HG02973 (cell line): Measurements from ENCODE around the gene DIPK1B.

Experiments used
- ATAC-seq: cut with Tn5 transposase; IDR thresholded peaks from one replicate; pipeline ENCODE4 v1.9.1; 2021; ENCODE audit warnings: moderate library complexity; ENCODE audit not compliant: unreplicated experiment

The DIPK1B gene

DNA sequence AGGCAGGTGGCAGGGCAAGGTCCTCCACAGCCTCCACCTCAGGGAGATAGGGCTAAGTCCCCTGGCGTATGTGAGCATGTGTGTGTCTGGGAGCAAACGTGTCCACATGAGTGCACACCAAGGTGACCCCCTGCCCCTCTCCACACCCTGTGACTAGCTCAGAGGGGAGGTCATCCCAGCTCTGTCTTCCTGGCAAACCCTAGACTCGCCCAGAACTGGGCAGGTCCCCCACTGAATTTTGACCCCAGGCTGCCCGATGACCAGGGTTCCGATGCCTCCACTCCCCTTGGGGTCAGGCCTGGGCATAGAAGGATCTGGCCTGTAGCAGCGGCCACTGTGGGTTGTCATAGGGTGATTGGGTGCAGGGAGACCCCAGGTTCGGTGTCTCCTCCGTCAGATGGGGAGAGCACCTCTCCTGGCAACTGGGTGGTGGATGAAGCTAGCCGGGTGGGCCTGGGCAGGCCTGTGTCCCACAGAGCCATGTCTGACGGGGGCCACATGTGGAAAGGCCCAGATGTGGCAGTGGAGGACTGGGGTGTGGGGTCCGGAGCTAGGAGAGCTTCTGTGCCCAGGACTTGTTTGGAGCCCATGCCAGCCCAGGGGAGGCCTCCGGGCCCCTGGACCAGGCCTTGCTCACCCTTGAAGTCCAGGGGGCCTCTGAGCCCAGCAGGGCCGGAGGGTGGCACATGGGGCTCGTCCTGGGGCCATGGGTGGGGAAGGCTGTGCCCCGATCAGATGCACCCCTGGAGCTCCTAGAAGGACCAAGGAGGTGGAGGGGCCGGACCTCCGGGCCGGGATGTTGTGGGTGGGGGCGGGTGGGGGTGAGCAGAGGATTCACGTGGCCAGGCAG, 6.2 kb downstream of the DIPK1B start:
- no peak for ATAC-seq

DNA sequence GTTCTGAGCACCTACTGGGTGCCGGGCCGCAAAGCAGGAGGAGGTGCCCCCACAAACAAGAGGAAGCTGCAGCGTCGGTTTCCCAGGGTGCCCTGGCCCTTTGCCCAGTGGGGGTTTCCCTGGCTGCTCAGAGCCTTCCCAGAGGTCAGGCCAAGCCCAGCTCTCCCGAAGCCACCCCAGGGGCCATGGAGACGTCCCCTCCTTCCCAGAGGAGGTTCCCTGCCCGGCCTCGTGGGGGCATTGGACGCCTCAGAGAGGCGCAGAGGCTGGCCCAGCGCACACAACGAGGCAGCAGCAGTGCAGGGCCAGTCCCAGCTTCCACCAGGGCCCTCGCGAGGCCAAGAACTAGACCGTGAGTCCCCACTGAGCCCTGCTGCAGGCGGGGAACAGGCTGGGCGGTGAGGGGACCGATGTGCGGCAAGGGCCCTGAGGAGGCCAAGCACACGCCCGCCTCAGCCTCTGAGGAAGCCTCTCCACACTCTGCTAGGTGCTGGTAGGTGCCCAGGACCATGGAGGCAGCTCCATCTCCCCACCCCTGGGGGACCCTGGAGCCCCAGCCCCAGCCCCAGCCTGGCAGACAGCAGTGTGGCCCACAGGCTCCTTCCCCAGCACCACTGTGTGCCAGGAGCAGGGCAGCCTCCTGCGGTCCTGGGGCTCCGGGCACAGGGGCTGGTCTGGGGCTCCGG, 7.0 kb downstream of the DIPK1B start:
- ATAC-seq, result no peak

DNA sequence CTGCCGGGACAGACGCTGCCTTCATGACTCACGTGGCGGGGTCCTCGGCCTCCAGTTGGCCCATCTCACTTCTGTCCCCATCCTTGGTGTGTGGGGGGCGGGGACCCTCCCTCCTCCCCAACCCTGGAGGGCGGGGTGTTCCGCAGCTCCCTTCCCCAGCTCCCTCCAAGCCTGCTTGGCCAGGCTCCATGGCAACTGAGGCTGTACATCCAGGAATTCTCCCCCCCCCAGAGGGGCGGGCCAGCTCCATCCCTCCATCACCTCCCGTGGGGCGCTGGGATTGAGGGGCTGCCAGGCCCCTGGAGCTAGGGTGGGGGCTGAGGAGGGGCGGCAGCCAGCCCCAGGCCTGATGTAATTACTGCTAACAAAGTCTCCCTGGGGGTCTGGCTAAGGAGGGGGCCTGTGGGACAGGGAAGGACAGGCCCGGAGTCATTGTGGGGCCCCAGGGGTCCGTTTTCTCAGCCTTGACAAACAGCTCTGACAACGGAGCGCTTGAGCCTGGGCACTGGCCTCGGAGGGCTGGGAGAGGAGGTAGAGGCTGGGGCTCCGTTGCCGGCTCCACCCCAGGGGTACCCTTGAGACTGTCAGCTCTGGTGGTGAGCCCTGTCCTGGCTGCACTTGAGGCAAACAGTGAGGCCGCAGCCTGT, 8.0 kb downstream of the DIPK1B start:
- no peak for ATAC-seq

DNA sequence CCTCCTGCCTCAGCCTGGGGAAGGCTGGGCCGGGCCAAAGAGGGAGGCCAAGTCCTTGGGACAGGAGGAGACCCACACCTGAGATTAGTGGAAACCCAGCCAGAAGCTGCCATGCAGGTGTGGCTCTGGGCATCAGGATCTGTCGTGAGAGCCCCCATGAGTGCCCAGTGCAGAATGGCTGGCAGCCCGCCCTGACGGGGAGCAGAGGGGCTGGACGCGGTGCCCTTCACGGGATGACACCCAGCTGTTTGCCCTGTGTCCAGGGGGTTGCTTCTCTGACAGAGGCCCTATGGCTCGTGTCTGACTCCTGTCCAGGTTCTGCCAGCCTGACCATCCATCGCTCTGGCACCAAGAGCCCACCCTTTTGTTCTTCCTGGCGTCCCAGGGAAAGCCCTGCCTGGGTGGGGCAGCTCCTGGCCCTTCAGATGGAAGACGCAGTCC, 8.5 kb downstream of the DIPK1B start:
- no peak for ATAC-seq

DNA sequence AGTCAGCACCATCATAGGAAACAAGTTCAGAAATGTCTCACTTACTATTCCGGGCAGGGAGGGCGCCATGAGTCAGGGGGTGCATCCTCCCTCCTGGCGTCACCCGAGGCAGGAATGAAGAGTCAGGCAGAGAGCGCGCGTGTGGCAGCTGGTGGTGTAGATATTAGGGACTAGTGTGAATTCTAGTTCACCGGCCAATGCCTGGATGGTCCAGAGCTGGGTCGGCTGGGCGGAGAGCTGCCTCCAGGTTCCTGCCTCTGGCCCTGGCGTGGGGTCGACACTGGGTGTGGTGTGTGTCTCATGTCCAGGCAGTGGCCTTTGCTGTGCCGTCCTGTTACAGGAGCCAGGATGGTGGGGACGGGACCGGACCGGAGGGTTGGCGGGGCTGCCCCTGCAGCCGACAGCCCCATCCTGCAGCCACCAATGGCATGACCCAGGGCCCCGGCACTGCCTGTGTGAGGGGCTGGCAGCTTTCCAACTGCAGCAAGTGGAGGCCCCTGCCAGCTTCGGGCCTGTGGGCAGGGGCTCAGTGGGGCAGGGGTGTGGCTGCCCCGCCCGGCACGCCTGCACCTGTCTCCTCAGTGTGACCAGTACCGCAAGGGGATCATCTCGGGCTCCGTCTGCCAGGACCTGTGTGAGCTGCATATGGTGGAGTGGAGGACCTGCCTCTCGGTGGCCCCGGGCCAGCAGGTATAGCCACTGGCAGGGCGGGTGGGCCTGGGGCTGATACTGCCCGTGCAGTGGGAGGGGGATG, 9.1 kb downstream of the DIPK1B start:
- no peak for ATAC-seq

DNA sequence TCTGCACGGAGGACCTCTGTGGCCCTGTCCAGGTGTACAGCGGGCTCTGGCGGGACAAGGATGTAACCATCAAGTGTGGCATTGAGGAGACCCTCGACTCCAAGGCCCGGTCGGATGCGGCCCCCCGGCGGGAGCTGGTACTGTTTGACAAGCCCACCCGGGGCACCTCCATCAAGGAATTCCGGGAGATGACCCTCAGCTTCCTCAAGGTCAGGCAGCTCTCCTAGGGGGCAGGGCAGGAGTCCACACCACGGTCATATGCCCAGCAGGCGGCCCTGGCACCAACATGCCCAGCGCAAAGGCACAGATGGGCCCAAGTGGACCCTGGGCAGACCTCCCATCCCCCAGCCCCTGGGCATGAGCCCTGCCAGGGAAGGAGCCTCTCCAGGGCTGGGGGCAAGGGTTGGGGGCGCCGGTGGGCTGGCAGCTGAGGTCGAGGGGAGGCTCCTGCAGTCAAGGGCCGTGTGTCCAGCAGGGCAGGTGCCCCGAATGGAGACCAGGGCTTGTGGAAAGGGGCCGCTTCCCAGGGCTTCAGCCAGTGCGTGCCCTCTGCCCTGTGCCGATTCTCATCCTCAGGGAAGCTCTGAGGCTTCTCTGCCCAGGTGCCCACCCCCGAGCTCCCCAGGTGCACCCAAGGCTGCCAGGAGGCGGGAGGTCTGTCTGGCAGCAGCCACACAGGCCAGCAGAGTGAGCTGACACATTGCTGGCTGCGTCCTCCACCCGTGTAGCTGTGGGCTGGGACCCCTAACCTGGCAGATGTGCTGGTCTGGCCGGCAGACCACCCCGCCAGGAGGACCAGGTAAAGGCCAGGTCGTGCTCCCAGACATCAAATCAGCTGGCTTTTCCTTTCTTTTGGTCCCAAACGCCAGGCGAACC, 10.0 kb downstream of the DIPK1B start:
- no peak for ATAC-seq

DNA sequence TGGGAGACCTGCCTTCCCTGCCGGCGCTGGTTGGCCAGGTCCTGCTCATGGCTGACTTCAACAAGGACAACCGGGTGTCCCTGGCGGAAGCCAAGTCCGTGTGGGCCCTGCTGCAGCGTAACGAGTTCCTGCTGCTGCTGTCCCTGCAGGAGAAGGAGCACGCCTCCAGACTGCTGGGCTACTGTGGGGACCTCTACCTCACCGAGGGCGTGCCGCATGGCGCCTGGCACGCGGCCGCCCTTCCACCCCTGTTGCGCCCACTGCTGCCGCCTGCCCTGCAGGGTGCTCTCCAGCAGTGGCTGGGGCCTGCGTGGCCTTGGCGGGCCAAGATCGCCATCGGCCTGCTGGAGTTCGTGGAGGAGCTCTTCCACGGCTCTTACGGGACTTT, 10.6 kb downstream of the DIPK1B start:
- ATAC-seq, result no peak

DNA sequence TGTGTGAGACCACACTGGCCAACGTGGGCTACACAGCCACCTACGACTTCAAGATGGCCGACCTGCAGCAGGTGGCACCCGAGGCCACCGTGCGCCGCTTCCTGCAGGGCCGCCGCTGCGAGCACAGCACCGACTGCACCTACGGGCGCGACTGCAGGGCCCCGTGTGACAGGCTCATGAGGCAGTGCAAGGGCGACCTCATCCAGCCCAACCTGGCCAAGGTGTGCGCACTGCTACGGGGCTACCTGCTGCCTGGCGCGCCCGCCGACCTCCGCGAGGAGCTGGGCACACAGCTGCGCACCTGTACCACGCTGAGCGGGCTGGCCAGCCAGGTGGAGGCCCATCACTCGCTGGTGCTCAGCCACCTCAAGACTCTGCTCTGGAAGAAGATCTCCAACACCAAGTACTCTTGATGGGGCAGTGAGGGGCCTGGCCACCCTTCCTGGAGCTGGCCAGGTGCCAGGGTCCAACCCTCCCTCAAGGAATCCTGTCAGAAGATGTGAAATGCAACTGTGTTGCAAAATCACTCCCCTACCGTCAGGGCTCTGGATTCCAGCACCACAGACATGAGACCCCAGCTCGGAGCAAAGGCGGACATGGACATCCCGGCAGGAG, 11.1 kb downstream of the DIPK1B start:
- ATAC-seq, result no peak

DNA sequence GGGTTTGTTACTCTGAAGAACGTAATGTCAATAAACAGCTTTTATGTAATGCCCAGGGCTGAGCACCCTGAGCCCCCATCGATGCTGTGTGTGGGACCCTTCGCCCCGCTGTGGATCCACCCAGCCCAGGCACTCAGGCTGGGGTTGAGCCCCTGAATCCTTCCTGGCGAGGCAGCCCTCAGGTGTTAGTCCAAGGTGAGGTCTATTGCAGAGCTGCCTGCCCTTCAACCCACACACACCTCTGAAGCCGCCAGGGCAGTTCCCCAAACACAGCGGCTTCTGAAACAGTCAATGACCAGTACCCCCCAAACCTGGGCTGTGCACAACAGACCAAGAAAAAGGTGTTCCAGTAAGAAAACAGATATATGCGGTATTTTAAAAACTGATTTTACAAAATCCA, 11.6 kb downstream of the DIPK1B start:
- ATAC-seq, result no peak

DNA sequence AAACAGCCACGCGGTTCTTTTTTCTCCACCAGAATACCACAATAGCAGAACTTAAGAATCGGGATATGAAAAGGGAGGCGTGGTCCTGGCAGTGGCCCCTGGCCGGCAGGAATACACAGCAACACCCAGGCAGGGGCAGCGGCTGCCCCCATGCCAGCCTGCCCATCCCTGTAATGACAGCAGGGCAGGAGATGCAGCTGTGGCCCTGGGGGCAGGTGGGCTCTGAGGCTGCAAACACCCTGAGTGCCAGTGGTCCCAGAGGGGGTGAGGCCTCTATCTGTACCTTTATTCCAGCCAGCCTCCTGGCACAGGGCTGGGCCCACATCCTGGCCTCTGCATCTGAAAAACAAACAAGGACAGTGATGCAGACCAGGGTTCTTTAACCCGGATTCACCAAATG, 12.4 kb downstream of the DIPK1B start:
- ATAC-seq, result no peak

DNA sequence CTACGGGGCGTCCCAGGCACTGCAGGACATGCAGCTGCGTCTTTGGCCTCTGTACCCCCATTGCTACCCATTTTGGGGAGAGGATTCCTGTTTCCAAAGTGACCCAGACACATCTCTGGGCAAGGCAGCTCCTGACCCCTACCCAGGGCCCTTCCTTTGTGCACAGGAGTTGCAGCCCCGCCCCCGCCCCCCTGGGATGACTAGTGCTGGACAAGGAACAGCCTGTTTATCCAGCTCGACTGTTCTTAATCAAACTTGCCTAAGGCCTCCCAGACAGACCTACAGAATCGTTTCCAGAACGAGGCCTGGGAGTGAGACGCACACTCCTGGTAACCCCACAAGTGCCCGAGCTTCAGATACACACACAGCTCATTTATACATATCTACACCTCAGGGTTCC, 13.2 kb downstream of the DIPK1B start:
- no peak for ATAC-seq

DNA sequence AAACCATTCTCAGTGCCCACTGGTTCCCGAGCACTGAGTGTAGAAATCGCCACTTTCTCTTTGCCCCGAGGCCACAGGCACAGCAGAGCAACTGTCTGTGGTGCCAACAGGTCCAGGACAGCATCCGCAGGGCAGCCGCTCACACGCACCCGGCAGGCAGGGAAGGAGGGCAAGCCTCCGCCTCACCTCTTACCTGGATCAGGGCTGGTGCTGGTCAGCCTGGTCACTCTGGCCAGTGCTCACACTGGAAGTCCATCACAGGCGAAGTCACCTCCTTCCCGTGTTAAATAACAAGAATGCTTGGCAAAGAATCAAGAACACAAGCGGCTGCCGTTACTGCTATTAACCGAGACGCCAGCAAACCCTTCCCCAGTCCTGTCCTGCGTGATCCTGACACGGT, 13.7 kb downstream of the DIPK1B start:
- no peak for ATAC-seq

DNA sequence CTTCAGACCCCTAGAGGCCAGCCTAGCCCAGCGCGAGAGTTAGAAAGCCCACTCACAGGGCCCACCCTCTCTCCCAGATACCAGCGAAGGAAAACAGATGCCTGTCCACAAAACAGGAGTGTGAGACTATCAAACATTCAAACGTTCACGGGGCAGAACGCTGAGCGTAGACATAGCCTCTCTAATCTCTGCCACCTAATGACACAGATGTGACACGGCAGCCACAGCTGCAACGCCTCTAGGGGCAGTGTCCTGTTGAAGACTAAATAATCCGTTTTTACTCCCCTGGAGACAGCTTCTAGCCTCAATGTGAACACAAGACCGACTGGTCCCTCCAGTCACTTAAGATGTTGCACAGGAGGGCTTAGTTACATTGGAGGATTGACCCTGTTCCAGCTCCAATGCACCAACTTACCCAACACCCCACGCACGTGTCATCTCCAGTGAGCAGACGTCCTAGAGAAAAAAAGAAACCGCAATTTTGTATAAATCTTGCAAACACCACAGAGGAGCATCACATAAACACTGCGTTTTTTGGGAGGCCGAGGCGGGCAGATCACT, 14.3 kb downstream of the DIPK1B start:
- ATAC-seq, result no peak

DNA sequence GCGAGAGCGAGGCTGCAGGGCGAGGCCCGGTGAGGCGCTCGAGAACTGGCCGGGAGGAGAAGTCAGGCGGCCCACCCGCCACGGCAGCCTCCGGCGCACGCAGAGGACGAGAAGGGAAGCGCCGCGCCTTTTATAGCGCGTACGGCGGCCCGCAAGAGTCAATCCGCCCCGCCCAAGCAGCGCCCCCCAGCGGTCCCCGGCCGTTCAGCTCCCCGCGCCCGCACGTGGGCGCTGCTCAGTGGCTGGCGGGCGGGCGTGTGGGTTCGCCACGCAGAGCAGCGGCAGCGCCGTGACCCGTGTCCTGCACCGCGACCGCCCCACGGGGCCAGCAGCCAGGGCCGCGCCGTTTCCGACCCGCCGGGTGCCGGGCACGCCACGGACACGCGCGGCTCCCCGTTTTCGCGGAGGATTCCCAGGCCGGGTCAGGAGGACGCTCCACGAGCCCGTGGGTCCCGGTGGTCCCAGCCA, 15.7 kb downstream of the DIPK1B start:
- peak; percentile 61 for ATAC-seq

DNA sequence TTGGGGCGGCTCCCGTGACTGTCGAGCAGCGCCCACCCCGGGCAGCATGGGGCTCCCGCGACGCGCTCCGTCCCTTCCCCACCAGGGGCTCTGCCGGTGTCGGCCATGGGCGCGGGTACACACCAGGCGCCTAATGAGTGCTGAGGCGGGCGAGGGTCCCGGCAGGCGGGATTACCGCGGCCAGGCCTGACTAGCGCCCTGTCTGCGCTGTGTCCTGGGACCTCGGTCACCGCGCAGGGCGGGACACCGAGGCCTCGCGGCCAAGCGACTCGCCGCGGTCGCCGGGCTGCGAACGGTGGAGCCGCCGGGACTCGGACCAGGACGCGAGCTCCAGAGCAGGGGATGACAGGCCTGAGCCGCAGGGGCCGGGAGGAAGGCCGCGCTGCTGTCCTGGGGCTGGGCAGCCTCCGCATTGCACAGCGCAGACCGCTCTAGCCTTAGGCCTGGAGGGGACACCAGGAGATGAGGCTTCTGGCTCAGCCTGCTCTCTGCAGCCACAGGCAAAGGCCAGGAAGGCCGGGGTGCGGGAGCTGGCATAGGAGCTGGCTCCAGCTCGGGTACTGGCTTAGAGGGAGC, 16.3 kb downstream of the DIPK1B start:
- ATAC-seq, result peak; percentile 11

DNA sequence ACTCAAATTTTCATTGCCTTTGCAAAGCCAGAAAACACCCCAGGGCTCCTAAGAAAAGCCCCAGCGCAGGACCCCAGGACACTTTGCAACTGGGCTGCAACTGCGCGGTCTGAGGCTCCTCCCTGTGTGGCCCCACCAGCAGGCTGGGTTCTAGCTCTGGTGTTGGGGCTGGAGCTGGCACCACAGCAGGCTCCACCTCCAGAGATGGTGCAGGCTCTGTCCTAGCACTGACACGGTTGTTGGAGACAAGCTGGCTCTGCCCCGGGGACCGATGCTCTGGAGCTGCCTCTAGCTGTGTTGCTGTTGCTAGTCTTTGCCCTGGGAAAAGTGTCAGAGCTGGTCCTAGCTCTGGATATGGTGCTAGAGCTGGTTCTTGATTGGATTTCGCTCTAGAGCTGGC, 16.8 kb downstream of the DIPK1B start:
- no peak for ATAC-seq

DNA sequence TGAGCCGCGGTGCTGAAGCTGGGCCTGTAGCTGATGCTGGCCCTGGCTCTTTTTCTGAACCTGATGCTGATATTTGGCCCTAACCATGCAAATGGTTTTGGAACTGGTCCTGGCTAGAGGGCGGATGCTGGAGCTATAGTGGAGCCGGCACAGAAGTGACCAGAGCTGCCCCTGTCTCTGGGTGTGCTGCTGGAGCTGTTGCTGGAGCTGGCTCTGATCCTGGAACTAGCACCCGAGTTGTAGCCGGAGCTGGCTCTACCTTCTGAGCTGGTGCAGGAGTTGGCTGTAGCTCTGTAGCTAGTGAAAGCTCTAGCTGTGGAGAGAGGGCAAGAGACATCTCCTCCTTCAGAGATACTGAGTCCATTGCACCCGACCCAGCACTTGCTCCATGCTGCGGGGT, 17.6 kb downstream of the DIPK1B start:
- ATAC-seq, result no peak

DNA sequence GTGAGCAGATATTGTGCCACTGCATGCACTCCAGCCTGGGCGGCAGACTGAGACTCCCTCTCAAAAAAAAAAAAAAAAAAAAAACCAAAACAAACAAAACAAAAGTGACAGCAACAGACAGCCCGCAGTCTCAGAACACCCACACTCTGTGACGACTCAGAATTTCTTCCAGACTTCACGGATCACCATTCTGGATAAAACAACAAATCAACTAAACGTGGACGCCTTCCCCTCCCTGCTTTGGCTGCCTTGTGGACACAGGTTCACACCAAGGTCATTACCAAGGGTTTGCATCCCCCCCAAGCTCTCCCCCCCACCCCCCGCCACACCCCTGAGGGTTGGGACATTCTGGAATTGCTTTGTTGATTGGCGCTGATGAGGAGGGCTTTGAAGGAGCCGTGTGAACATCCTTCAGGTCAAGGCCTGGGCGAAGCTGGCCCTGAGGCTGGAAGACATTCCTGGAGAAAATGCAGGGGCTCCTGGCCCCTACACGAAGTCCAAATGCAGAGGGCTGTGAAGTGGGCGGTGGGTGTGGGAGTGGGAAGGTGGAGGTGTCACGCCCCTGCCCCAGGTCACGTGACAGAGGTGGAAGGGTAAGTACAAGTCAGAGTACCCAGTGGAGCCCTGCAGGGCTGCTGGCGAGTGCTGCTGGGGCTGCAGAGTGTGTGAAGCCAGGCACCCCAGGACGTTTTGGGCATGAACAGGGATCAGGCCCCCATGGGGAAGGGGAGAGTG, 20.2 kb downstream of the DIPK1B start:
- no peak for ATAC-seq
